AG20443 (cell line): ENCODE results near the gene GNB1L.

Source experiments
- DNase-seq: peaks from one replicate; pipeline ENCODE4 v3.0.0; 2012; ENCODE audit warnings: low spot score, mixed read lengths

GNB1L gene

DNA sequence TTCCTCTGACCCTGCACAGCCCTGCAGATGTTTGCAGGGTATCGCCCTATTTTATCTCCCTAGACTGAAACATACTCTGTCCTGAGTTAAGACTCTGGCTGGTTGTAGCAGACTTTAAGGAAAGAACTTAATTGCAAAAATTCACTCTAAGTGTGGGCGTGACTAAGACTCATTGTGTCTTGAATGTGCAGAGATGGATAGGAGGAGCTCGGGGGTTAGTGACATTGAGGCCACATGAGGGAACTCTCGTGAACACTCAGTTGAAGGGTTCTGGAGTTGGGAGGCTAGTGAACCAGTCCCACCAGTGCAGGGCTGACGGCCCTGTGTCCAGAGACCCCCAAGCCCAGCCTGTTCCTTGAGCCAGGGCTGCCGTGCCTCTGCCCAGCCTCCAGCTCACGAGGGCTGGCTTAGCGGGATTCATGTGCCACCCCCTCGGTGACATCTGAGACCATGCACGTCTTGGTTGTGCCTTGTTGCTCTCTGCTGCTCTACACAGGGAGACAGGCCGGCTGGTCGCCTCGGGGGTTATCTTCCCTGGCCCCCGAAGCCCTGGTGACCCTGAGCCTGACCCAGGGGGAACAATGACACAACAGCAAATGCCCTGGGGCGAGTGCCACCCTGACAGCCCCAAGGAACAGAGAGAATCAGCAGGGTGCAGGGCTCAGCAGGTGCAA, 105.5 kb downstream of the GNB1L start:
- no peak for DNase-seq

DNA sequence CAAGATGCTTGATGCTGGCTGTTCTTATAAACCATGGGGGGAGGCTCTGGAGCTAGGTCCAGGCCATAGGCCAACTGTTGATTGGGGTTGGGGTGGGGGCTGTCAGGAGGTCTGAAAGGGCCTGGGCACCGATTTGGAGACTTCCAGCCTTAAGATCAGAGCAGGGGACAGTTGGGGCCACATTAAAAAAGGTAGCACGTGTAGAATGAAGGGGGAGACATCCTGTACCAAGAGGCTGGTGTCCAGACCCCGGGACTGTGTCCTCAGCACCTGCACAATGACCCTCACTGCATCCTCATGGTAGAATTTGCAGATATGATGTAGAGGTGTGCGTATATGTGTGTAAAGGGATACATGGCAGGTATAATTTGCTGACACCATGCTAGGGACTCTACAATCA, 106.5 kb downstream of the GNB1L start:
- no peak for DNase-seq

DNA sequence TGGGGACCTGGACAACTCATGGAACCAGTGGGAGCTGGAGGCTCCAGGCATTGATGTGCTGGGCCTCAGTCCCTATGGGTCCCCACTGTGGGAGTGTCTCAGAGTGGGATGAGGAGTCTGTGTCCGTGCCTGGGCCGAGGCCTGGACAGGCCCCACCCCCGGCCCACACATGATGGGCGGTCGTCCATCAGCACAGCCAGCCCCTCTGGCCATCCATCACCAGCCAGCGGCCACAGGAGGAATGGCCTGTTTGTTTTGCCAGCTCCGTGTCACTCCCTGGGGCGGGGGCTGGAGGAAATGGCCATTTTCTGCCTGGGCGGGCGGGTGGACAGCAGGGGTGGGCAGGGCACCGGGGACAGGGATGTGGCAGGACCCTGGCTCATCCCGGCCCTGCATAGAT, 107.1 kb downstream of the GNB1L start:
- no peak for DNase-seq

DNA sequence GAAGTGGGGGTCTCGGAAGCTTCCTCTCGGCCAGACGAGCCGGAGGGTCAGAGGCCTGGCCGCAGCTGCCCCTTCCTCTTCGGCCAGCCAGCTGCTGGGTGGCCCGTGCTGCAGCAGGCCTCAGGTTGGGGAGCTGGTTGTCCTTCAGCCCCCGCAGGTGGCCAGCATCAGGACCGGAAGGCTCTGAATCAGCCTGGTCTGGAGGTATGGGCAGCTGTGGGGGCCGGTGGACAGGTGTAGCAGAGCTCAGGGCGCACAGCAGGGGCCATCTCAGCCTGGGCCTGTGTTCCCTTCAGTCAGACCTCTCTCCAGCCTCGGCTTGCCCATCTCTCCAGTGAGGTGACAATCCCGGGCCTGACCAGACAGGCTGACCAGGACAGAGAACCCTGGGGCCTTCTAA, 107.9 kb downstream of the GNB1L start:
- DNase-seq: no peak

- no peak for DNase-seq
Observed at GRCh38 chr22:19745155-19746101, 109.2 kb downstream of the GNB1L start.

DNA sequence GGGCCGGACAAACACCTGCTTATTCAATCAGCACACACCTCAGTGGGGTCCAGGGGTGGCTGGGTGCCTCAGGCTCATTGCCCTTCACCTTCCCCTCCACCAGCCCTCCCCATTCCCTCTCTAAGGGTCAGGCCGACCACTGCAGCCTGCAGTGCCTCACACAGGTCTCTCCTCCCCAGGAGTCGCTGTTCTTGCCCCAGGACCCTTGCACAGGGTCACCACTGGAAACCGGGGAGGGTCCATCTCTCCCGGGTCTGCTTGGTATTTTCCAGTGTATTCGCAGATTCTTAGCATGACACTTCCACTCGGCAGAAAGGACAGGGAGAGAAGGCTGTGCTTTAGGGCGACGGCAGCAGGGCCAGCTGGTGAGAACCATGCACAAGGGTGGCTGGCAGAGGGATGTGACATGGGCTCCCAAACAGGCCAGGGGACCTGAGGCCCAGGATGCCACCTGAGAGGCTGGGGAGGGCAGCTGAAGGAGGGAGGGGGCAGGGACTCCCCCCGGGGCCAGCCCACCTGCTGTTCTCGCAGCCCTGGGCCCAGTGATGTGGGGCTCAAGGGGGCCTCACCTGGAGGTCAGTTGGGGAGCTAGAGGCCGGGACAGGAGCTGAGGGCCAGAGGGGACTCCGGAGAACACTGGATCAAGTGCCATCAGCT, 110.2 kb downstream of the GNB1L start:
- no peak for DNase-seq

GRCh38 chr22:19743651-19744050, 111.0 kb downstream of the GNB1L start:
- no peak for DNase-seq

DNA sequence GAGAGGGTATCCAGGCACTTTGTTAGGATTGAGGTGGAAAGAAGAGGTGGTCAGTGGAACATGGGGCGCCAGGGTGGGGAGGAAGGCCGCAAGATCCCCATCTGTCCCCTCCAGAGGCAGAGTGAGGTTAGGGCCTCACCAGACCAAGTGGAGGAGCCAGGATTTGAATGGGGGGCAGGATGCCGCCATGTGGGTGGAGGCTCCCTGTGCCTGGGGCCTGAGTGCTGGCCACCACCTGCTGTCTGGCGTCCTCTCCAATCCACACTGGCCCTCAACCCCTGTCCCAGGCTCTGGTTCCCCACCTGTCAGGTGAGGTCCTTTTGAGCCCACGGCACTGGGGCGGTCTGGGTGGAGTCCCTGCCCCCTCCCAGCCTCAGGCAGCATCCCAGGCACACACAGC, 111.6 kb downstream of the GNB1L start:
- DNase-seq: no peak

GRCh38 chr22:19742160-19743066, 112.3 kb downstream of the GNB1L start:
- no peak for DNase-seq

DNA sequence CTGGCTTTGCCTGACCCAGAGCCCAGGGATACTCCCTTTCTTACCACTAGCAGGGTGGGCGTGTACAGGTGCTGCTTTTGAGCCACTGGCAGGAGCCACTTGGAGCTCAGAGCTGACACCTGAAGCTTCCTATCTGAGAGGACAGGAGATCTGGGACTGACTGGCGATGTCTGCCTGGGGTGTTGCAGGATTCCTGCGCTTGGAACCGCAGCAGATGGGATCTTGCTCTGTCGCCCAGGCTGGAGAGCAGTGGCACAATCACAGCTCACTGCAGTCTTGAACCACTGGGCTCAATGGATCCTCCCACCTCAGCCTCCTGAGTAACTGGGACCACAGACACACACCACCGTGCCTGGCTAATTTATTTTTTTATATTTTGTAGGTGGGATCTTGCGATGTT, 113.6 kb downstream of the GNB1L start:
- DNase-seq: no peak

DNA sequence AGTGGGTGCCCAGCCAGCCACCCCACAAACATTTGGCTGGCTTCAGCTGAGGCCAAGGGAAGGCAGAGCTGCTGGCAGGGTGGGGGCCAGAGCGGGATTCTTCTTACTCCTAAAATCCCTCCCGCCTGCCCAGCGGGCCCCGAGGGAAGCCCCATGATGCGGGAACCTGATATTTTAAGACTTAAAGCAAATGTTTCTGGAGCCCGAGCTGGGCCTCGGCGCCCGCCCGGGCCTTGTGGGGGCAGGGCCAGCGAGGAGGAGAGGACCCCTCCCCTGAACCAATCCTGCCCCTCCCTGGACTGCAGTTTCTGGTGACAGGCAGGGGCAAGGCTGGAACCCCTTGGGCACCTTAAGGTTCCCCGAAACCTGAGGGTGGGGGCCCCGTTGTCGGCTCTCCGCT, 114.1 kb downstream of the GNB1L start:
- no peak for DNase-seq

DNA sequence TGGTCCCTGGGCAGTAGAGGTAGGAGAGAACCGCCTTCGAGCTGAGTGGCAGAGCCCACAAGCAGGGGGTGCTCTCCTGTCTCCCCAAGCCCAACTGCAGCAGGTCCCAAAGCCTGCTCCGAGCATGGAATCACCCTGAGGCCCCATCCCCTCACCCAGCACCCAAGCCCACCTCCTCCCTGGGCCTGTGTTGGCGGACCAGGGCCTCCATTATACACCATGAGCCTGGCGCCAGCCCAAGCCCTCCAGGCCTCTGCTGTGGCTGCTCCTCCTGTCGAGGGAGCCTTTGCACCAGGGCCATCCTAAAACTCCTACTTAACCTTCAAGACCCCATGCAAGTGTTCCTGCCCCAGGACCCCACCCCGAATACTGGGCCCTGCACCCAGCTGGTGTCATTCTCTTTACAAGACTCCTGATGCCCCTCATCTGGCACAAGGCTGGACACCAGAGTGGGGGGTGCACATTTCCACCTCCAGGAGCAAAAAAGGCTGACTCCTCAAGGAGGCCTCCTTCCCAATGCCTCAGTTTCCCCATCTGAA, 114.7 kb downstream of the GNB1L start:
- no peak for DNase-seq

DNA sequence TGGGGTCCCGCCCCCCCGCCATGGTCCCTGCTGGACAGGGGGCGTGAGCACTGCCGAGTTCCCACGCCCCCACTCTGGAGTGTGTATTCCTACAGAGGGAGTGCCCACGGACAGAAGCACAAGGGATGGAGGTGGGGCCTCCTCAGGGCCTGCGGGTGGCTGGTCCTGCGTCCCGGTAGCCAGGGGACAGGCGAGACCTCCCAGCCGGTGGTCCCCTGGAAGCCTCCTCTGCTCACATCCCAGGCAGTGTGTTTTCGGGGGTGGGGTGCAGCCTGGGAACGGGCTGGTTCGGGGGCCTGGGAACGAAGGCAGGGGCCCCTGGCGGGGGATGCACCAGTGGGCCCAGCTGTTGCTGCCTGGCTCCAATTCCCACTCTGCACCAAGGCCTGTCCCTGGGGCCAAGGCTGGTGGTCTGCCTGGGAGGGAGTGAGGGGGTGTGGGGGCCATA, 115.2 kb downstream of the GNB1L start:
- no peak for DNase-seq

DNA sequence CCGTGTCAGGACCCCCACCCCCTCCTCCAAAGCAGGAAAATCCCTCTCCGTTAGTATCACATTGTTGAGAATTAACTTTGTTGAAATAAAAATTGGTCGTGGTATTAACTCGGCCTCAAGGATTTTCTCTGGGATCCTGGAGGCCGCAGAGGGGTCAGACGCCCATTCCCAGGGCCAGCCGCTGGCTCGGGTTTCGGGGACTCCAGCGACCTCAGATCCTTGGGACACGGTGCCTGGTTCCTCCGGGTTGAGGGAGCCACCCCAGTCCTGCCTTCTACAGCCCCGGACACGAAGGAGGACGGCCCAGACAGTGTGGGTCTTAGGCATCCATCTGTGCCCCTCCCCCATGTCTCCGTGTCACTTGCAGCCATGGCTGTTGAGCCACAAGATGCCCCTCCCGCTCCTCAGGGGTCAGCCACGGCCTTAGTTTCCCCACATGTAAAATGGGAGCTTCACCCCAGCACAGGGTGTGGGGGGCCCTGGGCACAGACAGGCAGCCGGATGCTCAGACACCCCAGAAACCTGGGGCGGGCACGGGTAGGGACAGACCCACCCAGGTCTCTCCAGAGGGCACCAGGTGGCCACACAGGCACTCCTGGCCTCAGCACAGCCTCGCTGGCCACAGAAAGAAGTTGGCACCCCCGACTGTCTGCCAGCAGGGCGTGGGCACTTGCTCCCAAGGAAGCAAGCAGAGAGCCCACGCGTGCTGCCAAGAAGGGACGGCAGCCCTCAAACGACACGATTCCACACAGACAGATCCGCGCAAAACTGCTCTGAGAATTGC, 115.8 kb downstream of the GNB1L start:
- no peak for DNase-seq

DNA sequence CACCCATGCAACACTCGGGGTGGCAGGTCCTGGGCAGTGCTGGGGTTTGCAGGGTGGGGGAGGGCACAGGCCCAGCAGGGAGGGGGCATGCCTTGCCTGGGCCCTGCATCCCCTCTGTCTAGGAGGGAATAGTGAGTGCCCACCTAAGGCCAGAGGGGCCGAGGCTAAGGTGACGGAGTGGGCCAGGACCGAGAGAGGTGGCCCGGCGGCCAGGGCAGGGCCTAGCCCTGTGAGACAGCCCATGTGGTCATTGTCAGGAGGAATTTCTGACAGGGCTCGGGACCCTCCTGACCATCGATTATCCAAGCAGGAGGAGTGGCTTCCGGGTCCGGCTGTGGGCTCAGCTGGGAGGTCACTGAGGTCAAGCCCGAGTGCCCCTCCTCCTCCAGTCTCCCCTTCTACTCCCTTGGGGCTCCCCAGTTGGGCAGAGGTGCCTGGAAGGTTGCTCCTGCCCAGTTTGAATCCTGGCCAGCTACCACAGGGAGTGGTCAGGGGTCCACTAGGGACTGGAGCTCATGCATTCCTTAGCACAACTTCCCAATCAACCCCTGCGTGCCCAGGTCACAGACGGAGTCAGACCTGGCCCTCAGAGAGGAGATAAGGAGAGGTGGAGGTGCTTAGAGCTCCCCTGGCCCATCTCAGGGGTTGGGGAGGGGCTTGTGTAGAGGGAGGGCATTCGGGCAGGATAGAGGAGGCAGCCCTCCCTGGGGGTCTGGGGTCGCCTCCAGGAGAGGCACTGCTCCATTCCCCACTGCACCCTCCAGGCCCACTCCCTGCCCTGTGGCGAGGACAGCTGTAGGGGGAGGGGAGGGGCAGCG, 116.6 kb downstream of the GNB1L start:
- DNase-seq: no peak

DNA sequence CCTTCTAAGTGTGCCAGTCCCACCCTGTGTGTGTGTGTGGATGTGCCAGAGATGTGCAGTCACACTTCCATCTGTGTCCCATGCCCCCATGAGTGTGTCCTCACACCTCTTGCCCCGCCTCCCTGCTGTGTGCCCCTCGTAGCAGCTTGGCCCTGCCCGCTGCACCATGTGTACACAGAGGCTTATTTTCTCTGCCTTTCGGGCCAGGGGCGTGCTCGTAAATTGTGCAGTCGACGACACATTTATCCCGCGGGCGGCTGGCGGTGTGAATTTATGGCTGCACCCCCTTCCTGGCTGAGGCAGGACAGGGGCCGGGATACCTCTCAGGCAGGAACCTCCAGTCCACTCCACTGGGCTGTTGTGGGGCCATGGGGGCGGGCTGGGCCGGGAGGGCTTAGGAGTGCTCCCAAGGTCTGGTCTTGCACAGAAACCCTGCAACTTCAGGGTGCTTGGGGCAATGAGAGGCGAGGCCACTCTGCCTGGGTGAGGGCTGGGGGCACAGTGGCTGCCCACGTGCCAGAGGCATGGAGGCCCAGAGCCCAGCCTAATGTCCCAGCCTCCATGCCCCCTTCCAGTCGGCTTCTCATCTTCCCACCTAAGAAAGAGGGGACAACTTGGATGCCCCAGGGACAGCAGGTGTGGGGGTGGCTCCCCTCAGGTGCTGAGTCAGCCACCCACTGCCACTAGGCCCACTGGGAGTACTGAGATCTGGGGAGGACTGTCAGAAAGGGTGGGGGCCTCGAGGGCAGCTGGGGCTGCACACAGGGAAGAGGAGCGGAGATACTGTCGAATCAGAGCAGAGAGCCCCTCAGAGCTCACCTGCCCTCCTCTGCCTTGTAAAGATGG, 118.8 kb downstream of the GNB1L start:
- no peak for DNase-seq

GRCh38 chr22:19734837-19735382, 119.8 kb downstream of the GNB1L start:
- no peak for DNase-seq

- DNase-seq: no peak
Observed at GRCh38 chr22:19734163-19734562, 120.5 kb downstream of the GNB1L start.

DNA sequence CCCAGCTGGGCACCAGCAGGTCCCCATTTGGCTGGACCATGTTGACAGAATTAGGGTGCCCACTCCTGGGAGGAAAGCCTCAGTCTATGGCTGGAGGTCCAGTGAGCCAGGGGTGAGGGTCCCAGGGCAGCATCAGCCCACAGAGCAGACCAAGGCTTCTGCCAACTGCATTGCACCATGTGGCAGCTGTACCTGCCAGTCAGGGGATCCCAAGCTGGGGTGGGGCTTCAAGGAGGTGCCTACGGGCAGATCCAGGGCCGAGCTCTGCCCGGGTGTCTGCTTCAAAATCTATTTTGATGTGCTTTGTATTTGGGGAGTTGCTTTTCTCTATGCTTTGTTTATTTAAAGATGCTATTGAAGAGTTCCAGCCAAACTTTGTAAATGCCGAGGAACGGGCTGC, 120.9 kb downstream of the GNB1L start:
- DNase-seq: no peak
